NK-92 (cell line): ENCODE measurements around the gene PRRX2.
"Not testable (repeated sequence)": the region's sequence is repeated elsewhere in the genome, so short reads cannot be mapped to it uniquely, and the experiment has no call there.

Source experiments
- DNase-seq: peaks from one replicate; lab custom pipeline; 2025; ENCODE audit not compliant: unreplicated experiment; lab: John Stamatoyannopoulos, UW

PRRX2 gene

DNA sequence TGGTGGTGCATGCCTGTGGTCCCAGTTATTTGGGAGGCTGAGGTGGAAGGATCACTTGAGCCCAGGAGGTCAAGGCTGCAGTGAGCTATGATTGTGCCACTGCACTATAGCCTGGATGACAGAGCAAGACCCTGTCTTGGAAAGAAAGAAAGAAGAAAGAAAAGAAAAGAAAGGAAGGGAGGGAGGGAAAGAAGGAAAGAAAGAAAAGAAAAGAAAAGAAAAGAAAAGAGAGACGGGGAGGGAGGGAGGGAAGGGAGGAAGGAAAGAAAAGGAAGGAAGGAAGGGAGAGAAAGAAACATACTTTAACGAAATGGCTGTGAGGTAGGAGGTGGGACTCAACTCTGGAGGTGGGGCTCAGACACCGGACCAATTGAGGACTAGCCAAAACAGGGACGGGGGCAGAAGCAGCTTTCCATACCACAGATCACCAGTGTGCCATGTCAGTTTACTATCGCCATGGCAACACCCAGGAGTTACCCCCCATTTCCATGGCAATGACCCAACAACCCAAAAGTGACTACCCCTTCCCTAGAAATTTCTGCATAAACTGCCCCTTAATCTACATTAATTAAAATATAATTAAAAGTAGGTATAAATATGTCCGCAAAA lies 66.1 kb downstream of the PRRX2 start:
- no peak for DNase-seq

DNA sequence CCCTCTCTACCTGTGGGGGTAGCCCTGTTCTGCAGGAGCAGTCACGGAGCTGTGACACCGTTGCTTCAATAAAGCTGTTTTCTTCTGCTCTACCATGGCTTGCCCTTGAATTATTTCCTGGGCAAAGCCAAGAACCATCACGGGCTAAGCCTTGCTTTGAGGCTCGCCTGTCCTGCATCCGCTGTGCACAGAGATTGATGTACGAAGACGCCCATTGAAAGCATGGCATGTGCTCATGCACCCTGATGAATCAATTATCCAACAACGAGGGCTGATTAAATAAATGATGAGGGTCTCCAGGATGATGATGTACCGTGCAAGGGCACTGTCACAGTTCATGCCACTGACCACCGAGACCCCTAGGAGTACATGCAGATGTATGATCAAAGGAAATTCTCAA lies 66.7 kb downstream of the PRRX2 start:
- DNase-seq: no peak

- DNase-seq: no peak
These were observed 67.6 kb downstream of the PRRX2 start for GRCh38 chr9:129732946-129733631.

DNA sequence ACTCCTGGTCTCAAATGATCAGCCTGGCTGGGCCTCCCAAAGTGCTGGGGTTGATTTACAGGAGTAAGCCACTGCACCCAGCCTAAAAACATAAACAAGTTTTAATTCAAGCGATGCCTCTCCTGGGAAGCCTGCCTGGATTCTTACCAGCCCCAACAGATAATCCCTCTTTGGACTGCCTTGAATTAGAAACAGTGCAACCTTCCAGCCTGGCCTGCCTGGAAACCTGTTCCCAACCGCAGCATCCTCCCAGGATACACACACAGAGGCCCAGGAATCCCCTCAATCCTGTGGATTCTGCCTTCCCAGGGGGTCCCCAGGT lies 68.1 kb downstream of the PRRX2 start:
- DNase-seq: no peak

DNA sequence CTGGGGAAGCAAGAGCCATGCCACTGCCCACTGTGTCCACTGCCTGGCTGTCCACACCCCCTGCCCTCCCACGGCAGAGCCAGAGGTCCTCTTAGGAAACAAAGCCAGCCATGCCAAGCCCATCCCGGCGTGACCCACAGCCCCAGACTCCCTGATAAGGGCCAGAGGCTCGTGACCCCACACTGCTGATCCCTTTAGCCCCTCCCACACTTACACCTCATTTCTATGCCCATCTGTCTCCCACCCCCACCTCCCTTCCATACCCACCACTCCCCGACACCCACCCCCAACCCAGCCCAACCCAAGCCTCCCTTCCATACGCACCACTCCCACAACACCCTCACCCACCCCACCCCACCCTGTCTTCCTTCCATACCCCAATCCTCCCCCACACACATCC lies 70.1 kb downstream of the PRRX2 start:
- DNase-seq: no peak

DNA sequence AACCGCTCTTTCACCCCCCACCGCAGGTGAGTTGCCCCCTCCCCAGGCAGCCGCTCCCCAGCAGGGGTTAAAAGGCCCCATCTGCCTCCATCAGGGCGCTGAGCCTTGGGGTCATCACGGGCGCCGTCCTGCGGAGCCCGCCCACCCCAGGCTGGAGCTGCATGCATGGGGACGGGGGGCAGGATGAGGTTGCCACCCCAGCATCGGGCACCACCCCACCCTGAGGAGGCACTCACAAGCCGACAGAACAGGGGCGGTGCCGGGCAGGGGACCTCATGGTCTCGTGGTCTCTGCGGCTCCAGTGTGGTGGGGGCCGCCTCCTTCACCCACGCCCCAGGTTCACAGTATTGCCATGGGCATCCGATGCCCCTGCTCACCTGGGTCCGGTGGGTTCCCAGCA lies 70.9 kb downstream of the PRRX2 start:
- DNase-seq: no peak

GRCh38 chr9:129737479-129738274 lies 72.2 kb downstream of the PRRX2 start:
- no peak for DNase-seq

DNA sequence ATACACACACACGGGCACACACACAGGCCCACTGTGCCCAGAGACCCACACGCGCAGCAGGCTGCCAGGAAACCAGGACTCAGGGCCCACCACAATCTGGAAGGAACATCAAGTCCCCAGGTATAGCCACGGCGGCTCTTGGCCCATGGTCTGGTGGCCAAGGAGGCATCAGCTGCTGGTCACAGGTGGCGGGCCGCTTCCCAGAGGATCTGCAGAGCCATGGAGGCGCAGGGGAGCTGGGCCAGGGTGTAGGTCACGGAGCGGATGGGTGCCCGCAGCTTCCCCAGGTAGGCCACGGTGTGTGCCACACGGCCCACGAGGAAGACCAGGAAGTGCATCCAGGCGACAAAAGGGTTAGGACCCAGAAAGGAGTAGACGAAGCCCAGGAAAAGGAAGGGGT lies 74.0 kb downstream of the PRRX2 start:
- no peak for DNase-seq

DNA sequence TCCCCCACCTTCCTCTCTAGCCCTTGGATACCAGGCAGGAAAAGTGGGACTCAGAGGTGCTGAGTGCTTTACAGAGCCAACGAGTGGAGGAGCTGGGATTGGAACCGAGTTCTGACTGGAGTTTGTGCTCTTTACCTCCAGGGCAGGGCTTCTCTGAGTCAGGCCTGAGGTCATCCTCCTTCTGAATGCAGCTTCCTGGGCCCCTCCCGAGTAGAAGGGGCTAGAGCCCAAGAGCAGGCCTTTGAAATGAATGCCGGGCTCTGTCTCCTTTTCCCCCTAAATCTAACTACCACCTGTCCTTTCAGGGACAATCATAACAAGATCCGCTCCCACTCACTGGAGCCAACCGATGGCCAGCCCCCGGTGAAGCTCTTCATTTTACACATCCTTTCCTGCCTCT lies 74.7 kb downstream of the PRRX2 start:
- DNase-seq: no peak

- no peak for DNase-seq
These were observed 75.4 kb downstream of the PRRX2 start for GRCh38 chr9:129740666-129741464.

DNA sequence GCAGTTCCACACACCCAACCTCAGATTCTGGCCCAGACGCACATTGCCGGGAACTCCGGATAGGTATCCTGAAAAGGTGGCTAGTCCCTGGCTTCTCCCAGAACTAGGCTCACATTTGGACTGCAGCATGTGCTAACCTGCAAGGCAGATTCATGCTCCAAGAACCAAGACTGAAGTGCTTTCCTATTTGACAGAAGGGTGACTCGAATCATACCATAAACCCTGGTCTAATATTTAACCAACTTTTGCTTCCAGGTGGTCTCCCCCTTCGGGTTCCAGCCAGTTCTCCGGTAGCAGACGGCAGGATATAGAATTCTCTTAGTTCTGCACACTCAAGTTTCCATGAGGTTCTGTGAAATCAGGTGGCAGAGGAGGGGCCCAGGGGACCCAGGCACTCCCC lies 79.8 kb downstream of the PRRX2 start:
- DNase-seq: no peak

GRCh38 chr9:129746092-129746777 lies 80.8 kb downstream of the PRRX2 start:
- DNase-seq: no peak

DNA sequence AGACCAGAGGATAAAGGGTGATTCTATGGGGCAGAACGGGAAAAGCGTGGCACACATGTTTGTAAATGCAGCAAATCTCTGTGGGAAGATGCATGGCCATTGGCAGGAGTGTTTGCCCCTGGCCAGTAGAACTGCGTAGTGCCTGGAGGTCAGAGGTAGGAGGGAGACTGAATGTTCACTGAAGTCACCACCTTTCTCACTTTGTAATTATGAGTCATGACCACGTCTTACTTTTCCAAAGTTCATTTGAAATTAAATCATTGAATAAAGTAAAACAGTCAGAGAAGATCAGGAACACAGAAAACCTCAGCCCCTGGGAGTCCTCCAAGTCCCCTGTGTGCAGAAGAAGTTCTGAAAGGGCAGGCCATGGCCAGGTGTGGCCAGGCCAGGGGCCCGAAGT lies 82.8 kb downstream of the PRRX2 start:
- no peak for DNase-seq

DNA sequence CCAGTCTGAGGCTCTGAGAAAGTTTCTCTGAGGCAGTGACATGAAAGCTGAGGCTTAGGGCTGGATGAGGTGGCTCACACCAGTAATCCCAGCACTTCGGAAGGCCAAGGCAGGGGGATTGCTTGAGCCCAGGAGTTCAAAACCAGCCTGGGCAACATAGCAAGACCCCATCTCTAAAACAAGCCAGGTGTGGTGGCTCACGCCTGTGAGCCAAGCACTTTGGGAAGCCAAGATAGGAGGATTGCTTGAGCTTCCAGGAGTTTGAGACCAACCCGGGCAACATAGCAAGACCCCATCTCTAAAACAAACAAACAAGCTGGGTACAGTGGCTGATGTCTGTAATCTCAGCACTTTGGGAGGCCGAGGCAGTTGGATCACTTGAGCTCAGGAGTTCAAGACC lies 83.6 kb downstream of the PRRX2 start:
- not testable (repeated sequence) for DNase-seq

DNA sequence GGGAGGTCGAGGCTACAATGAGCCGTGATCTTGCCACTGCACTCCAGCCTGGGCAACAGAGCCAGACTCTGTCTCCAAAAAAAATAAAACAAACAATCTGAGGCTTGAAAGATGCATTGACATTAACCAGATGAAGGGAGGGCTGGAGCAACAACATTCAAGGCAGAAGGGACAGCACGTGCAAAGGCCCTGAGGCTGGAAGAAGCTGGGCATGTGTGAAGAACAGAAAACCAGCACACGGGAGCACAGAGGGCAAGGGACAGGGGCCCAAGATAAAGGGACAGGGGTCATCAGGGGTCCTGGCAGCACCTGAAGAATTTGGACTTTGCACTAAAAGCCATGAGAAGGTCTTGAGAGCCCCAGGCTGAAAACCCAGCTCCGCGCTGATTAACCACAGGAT lies 84.1 kb downstream of the PRRX2 start:
- DNase-seq: no peak

DNA sequence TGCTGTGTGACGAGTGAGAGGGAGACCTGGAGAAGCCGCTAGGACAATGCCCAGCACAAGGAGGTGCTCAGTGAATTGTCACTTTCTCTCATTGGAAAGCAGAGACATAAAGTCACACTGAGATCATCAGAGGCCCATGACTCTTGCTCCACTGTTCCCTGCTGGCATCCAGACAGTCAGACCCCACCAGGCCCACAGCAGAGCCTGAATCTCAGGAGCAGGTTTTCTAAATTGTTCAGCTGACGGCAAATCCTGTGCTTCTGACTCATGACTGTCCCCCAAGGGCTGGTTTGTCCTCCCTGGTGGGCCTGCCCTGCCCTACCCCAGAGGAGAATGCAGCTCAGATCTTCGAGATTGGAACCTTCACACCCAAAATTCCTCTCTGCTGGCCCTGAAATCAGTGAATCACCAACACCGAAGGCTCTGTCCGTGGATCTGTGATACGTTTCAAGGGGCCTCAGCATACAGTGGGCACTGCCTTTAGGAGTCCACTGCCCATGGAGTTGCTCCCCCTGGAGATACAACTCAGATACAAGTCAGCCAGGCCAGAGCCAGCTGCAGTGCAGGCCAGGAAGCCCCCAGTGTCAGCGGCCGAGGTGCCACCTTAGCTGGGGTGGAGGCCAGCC lies 84.7 kb downstream of the PRRX2 start:
- DNase-seq: no peak

- DNase-seq: no peak
These were observed 86.7 kb downstream of the PRRX2 start for GRCh38 chr9:129751841-129752801.

- DNase-seq: no peak
These were observed 87.7 kb downstream of the PRRX2 start, which contains the start of gene PTGES for GRCh38 chr9:129752900-129753729. Gene PTGES, minus strand, starts transcription at chr9:129753042. Its CDS starts 30 bp downstream, at chr9:129753012.
